Erythroblast (primary cell): Measurements from ENCODE around the gene ATP2B1.

Experiments
- GATA1 ChIP-seq: IDR thresholded peaks from 2 replicates; pipeline ENCODE4 v1.6.1; 2011; ENCODE audit warnings: low read depth, mild to moderate bottlenecking, control low read depth, low read length, moderate library complexity
- POLR2A ChIP-seq: IDR thresholded peaks from 2 replicates; pipeline ENCODE4 v1.6.1; 2011; ENCODE audit warnings: mild to moderate bottlenecking, low read length

- TF ChIP-seq POLR2A (no peak), GATA1 (no peak)
These were observed 140.9 kb downstream of the ATP2B1 start for GRCh38 chr12:89567691-89568239.
